ENCODE measurements around the gene ANKFN1.

Gene ANKFN1

DNA sequence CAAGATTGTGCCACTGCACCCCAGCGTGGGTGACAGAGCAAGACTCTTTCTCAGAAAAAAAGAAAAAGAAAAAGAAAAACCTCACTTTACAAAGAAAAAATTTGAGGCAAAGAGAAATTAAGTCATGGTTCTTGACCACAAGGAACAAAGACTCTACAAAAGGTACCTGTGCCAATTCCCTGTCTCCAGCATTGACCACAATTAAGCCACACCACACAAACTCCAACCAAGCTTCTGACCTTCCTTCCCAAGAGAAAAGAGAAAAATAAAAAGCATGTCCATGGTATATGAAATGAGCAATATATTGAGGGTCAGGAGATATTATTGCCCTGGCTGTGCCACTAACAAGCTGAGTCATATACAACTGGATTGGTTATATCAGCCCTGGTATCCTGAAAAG, 293.9 kb downstream of the ANKFN1 start:
- no peak for DNase-seq (ENCODE audit: low spot score)

GRCh38 chr17:56448371-56448770, 295.1 kb downstream of the ANKFN1 start:
- no peak for DNase-seq (ENCODE audit: low spot score)

DNA sequence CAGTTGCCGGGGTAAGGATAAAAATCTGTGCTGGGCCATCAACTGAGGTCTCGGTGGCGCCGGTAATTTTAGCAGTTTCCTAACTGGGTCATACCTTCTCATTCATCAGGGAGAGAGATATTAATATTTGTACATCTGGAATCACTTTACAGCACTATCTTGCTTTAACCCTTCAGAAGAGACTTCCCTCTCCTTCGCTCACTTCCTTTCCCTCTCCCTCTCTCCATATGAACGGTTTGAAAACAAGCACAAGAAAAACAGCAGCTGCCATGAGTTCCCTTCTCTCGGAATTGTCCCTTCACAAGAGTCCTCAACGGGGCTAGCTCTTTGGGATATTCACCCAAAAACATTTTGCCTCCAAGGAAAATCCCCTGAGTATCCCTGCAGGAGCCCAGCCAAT, 295.9 kb downstream of the ANKFN1 start:
- no peak for DNase-seq (ENCODE audit: low spot score)

DNA sequence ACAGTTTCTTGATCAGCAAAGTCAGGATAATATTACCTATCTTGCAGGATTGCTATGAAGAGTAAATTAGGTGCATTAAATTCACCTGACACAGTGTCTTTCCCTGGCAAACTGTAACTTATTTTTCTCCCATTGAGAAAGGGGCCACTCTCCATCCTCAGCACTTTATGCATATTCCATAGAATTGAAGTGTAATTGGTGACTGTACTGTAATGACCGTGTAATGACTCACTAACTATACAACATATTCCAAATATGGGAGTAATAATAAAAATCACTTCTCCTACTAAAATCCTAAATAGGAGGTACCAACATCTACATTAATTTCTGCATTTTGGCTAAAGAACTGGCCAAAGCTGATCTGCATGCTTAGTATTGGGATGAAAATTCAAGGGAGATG, 298.4 kb downstream of the ANKFN1 start:
- DNase-seq (ENCODE audit: low spot score): no peak

GRCh38 chr17:56452461-56452860, 299.2 kb downstream of the ANKFN1 start:
- DNase-seq (ENCODE audit: low spot score): no peak

DNA sequence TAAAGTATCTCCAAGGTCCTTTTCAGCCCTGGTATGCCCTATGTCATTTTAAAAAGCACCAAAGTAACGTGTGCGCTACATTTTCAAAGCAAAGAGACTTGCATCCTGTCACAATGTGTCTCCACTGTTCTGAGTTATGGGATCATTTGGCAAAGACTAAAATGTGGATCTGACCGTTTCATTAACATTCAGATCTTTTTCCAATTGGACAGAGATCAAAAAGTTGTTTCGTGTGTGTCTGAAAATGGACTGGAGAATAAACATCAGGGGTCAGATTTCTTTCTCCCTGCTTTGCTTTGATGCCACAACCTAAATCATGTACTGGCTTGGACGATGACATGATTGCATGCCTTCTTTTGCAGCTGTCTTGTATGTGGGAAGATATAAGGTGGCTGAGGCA, 304.2 kb downstream of the ANKFN1 start:
- no peak for DNase-seq (ENCODE audit: low spot score)

DNA sequence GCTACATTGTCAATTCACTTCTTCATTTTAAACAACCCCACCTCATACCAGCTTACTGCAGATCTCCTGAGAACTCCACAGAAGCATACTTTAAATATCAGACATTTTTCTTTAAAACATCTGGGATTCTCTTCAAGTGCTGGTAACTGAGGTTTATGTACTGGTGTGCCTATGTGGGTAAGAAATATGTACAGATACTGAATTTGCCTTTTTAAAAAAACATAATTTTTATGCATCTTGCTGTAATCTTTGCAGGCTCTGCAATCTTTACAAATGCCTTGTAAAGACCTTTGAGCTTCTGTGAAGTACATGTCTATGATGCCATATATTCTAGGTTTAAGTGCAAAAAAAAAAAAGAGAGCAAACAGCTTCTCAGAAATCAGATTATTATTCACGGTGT, 312.6 kb downstream of the ANKFN1 start:
- no peak for DNase-seq (ENCODE audit: low spot score)

GRCh38 chr17:56468840-56469239, 315.6 kb downstream of the ANKFN1 start:
- no peak for DNase-seq (ENCODE audit: low spot score)

GRCh38 chr17:56471696-56472095, 318.4 kb downstream of the ANKFN1 start:
- DNase-seq (ENCODE audit: low spot score): no peak

DNA sequence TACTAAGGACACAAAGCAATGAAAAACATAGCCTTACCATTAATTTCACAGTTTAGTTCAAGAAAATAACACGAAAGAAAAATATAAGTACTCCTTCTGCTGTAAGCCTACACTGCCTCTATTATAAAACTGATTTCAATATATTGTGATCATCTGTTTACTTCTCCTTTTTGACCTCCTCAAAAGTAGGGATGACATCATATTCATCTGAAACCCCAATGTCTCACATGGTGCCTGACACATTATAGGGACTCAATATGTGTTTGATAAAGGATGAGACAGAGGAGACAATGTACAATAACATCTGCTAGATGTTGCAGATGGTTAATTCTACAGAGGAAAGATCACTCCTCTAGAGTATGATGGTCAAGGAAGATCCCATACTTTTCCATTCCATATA, 321.8 kb downstream of the ANKFN1 start:
- DNase-seq (ENCODE audit: low spot score): no peak

DNA sequence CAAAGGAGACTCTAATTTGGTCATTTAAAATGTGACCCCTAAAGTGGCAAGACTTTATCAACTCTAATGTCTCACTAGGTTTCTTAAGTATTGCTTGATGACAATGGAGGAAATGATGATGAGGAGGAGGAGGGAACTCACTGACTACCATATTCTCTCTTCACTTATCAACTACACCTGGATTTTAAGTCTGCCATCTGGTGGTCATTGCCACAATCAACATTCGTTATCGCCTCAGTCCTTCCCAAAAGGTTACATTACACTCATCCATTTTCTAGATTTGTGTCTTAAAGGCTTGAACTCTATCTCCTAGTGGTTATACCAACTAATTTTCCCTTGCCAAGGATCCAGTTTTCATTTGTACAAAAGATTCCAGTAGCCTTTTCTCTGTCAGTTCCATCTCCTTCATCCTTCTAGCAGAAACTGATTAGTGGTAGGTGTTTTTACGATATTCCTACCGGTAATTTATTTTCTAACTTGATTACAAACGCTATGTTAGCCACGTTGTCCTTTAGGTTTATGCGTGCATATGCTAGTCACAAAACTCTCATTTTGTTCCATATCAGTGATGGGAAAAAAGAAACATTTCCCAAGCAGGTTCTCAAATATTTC, 325.7 kb downstream of the ANKFN1 start:
- DNase-seq (ENCODE audit: low spot score): peak; percentile 29

GRCh38 chr17:56480501-56480900, 327.2 kb downstream of the ANKFN1 start:
- DNase-seq (ENCODE audit: low spot score): no peak

GRCh38 chr17:56481659-56482058, 328.4 kb downstream of the ANKFN1 start:
- no peak for DNase-seq (ENCODE audit: low spot score)

DNA sequence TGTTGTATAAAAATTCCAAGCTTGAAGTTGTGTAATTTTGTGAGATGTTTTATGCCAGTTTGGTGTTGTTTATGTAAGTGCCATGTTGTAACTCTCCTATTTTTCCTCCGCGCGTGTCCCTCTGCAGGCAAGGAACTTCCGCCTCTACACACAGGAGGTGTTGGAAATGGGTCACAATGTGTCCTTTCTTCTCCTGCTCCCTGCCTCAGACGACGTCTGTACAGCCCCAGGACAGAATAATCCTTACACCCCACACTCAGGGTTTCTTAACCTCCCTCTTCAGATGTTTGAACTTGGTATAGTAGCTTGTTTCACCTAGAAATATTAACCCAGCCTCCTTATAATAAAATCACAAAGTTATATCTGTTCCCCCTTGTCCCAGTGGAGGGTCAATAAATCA, 329.0 kb downstream of the ANKFN1 start:
- DNase-seq (ENCODE audit: low spot score): peak; percentile 21

- no peak for DNase-seq (ENCODE audit: low spot score)
Observed at GRCh38 chr17:56486732-56487131, 333.5 kb downstream of the ANKFN1 start.

GRCh38 chr17:56488800-56489199, 335.5 kb downstream of the ANKFN1 start:
- no peak for DNase-seq (ENCODE audit: low spot score)

DNA sequence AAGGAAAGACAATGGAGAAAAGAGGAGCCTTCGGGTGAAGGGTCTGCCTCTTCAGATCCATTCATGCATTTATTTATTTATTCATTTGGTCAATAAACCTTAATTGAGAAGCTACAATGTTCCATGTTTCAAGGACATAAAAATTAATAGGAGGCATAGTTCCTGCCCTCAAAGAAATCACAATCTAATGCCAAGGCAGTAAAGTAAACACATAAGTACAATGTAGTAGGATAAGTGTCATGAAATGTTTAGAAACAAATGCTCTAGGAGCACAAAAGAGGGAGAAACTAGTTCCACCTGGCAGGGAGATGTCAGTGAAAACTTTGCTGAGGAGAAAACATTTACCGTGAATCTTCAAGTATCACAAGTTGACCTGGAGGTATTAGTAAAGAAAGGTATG, 336.7 kb downstream of the ANKFN1 start:
- no peak for DNase-seq (ENCODE audit: low spot score)

GRCh38 chr17:56495556-56495955, 342.3 kb downstream of the ANKFN1 start:
- DNase-seq (ENCODE audit: low spot score): no peak

DNA sequence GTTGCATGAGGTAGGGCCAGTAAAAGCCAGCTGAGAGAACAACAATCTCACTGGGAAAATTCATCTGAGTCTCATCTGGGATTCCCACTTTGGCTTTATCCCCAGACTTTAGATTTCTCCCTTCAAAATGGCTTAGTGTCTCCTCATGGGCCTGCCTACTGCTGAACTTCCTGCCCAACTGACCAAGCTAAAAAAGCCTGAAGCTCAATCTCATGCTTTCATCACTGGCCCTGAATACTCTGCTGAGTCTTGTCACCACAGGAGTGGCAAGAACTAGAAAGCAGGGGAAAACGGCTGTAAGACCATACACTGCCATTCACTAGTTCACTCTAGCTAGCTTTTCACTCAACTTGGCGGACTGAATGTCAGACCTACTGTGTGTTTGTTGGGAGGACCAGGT, 343.9 kb downstream of the ANKFN1 start:
- no peak for DNase-seq (ENCODE audit: low spot score)

GRCh38 chr17:56499799-56500388, 346.6 kb downstream of the ANKFN1 start:
- no peak for DNase-seq (ENCODE audit: low spot score)

GRCh38 chr17:56502120-56502654, 348.9 kb downstream of the ANKFN1 start:
- DNase-seq (ENCODE audit: low spot score): no peak

- no peak for DNase-seq (ENCODE audit: low spot score)
Observed at GRCh38 chr17:56505154-56505756, 352.0 kb downstream of the ANKFN1 start.

- DNase-seq (ENCODE audit: low spot score): no peak
Observed at GRCh38 chr17:56506349-56506748, 353.1 kb downstream of the ANKFN1 start.
